NCI-H1436 treated with DMSO at 0.1 percent for 48 hours (cell line): ENCODE measurements around the gene USP25.

ENCODE experiments used
- DNase-seq: peaks from one replicate; lab custom pipeline; 2025; lab: John Stamatoyannopoulos, UW

USP25 gene

GRCh38 chr21:15763359-15763758, 33.6 kb downstream of the USP25 start:
- DNase-seq, result no peak

GRCh38 chr21:15764878-15765277, 35.1 kb downstream of the USP25 start:
- DNase-seq, result no peak

- DNase-seq, result no peak
Measured at GRCh38 chr21:15766952-15767603, 37.3 kb downstream of the USP25 start.

GRCh38 chr21:15768045-15768601, 38.3 kb downstream of the USP25 start:
- DNase-seq, result no peak

GRCh38 chr21:15768853-15769252, 39.1 kb downstream of the USP25 start:
- DNase-seq, result no peak

GRCh38 chr21:15771311-15771710, 41.5 kb downstream of the USP25 start:
- DNase-seq, result no peak

- no peak for DNase-seq
Measured at GRCh38 chr21:15772654-15773053, 42.9 kb downstream of the USP25 start.

GRCh38 chr21:15774590-15774989, 44.8 kb downstream of the USP25 start:
- DNase-seq, result no peak

GRCh38 chr21:15775291-15775690, 45.5 kb downstream of the USP25 start:
- no peak for DNase-seq

- DNase-seq, result no peak
Measured at GRCh38 chr21:15775981-15776380, 46.2 kb downstream of the USP25 start.

- no peak for DNase-seq
Measured at GRCh38 chr21:15776818-15777217, 47.0 kb downstream of the USP25 start.

GRCh38 chr21:15781986-15782385, 52.2 kb downstream of the USP25 start:
- DNase-seq, result no peak

- DNase-seq, result no peak
Measured at GRCh38 chr21:15788847-15789523, 59.2 kb downstream of the USP25 start.

GRCh38 chr21:15793109-15793508, 63.3 kb downstream of the USP25 start:
- DNase-seq, result no peak

GRCh38 chr21:15793550-15794235, 63.9 kb downstream of the USP25 start:
- no peak for DNase-seq

GRCh38 chr21:15794277-15794912, 64.6 kb downstream of the USP25 start:
- DNase-seq, result no peak

- no peak for DNase-seq
Measured at GRCh38 chr21:15795533-15795932, 65.8 kb downstream of the USP25 start.

- no peak for DNase-seq
Measured at GRCh38 chr21:15797577-15798363, 68.0 kb downstream of the USP25 start.

GRCh38 chr21:15801352-15801863, 71.6 kb downstream of the USP25 start:
- DNase-seq, result no peak

- no peak for DNase-seq
Measured at GRCh38 chr21:15804247-15805005, 74.6 kb downstream of the USP25 start.

GRCh38 chr21:15809065-15809464, 79.3 kb downstream of the USP25 start:
- no peak for DNase-seq
